ENCODE results near the gene CRB3.

The CRB3 gene

DNA sequence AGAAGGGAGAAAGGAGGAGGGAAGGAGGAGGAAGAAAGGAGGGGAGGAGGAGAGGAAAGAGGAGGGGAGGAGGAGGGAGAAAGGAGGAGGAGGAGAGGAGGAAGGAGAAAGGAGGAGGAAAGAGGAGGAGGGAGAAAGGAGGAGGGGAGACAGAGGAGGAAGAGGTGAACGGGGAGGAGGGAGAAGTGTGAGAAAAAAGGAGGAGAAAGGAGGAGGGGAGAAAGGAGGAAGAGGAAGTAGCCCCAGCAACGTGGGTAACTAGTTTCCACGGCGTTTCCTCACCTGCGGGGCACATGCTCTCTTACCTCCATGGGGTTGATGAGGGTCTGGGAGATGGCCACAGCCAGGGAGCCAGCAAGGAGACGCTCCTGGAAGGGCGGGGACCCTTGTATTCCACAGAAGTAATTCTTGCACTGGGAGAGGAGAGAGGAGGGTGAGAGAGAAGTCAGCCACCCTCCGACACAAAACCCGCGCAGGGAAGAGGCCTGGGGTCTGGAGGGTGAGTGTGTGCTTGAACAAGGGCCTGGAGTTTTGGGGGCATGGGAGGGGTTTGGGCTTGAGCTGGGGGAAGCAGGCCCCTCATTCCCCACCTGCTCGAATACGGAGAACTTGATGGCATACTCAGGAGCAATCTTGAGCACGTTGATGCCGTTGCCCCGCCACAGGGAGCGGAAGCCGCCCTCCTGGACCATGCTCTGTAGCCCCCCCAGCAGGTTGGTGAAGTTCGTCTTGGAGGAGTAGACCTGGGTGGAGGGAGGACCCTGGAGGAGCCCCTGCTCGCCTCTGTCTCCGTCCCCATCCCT lies 34.5 kb upstream of the CRB3 start:
- intact Hi-C loops (cut with DNase I) = no loop called here
- peak in 1 of 42 donors; percentile 2 for DNase-seq

- intact Hi-C loops (cut with DNase I) = no loop called here
- no peak for DNase-seq
Observed at GRCh38 chr19:6431891-6432290, 32.2 kb upstream of the CRB3 start.

DNA sequence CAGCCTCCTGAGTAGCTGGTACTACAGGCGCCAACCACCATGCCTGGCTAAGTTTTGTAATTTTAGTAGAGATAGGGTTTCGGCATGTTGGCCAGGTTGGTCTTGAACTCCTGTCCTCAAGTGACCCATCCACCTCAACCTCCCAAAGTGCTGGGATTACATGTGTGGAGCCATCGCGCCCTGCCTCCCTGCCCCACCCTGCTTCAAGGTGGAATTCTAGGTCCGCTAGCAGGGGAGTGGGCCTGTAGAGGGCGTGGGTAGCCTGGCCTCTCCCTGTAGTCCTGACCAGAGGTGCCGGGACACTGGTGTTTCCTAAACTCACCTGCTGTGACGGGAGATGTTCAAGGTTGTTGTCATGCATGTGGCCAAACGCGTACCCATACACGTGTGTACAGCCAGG lies 30.9 kb upstream of the CRB3 start:
- no peak for DNase-seq
- intact Hi-C loops (cut with DNase I) = no loop called here

DNA sequence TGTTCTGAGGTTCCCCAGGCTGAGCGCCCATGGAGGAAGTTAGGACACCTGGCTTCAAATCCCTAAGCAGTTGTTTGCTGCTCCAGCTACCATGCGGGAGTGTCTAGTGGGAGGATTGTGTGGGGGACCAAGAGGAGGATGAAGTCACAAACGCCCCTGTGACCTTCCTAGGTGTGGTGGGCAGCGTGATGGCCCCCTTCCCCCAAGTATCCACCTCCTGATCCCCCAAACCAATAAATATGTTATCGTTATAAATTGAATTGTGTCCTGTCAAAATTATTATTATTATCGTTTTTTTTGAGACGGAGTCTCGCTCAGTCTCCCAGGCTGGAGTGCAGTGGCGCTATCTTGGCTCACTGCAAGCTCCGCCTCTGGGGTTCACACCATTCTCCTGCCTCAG lies 30.4 kb upstream of the CRB3 start, which contains the start of gene SLC25A41:
Gene SLC25A41, minus strand, starts transcription at position 101 of the 400 bp plus-strand sequence. Its CDS starts 70 bp downstream, at position 31.
- no peak for DNase-seq
- intact Hi-C loops (cut with DNase I) = no loop called here

DNA sequence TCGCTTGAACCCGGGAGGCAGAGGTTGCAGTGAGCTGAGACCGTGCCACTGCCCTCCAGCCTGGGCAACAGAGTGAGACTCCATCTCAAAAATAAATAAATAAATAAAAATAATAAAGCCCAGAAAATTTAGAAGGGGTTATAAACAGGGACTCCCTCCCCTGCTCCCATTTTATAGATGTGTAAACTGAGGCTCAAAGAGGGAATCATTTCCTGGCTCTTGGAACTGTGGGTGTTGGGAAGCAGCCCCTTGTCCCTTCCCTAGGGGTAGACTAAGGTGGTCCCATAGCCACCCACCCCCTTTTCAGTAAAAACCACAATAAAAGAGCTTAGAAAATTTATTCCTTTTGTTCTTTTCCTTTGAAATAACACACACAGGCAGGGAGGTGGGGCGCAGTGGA lies 24.3 kb upstream of the CRB3 start:
- no peak for DNase-seq
- intact Hi-C loops (cut with DNase I) = no loop called here

GRCh38 chr19:6440905-6441304 lies 23.2 kb upstream of the CRB3 start:
- intact Hi-C loops (cut with DNase I) = no loop called here

DNA sequence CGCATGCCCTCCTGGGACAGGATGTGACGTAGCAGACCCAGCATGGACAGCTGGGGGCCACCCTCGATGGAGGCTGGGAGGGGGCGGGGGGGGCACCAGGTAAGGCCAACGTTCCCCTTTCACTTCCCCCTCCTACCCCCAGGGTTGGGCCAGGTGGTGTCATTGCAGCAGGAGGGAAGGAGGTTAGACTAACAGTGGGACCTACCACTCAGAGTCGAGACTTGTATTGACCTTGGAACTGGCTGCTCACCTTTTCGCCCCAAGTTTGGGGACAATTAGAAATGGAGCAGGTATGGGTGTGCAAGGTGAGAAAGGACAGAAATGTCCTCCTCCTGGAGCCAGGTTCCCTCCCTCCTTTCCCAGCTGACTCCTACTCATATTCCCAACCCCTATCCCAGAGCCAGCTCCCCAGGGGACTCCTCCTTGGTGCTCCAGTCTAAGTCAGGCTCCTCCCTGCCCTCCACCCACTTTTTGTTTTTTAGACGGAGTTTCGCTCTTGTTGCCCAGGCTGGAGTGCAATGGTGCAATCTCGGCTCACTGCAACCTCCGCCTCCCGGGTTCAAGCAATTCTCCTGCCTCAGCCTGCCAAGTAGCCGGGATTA lies 21.9 kb upstream of the CRB3 start:
- intact Hi-C loops (cut with DNase I) = no loop called here
- DNase-seq = no peak

More at GRCh38 chr19:6440905-6441304, 23.2 kb upstream of the CRB3 start:
- peak in 8 of 42 donors; percentile 19 to 66 (median 48) for DNase-seq

GRCh38 chr19:6443986-6444385 lies 20.1 kb upstream of the CRB3 start:
- intact Hi-C loops (cut with DNase I) = no loop called here
- no peak for DNase-seq

DNA sequence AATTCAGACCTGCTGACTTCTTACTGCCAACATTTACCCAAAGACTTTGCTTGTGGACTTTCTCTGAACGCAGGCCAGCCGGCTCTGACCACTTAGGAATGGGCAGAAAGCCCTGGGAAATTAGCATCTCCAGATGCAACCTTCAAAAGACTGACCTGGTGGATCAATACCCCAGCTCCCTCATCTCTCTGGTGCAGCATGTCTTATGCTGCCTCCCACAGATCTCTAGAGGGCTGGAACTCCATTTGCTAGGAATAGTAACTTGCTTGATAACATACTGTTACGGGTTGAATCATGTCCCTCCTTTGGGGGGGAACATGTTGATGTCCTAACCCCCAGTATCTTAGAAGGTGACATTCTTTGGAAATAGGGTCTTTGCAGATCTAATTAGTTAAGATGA lies 17.6 kb upstream of the CRB3 start:
- intact Hi-C loops (cut with DNase I) = no loop called here
- no peak for DNase-seq

DNA sequence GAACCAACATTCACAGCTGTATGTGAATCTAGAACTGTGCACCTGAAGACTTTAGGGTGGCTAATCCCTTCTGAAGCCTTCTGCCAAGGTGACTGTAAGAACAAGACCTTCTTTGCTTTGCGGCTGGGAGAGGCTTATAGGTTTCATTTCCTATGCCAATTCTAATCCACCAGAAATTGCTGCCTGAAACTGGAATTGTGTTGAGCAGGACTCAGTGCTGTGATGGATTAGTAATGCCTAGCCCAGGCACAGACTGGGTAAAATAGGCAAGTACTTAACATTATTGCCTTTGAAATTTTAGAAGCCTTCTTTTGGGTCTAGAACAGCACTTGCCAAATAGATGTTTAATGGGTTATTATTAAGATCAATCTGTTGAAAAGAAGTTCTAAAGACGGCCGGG lies 16.0 kb upstream of the CRB3 start:
- intact Hi-C loops (cut with DNase I) = no loop called here

DNA sequence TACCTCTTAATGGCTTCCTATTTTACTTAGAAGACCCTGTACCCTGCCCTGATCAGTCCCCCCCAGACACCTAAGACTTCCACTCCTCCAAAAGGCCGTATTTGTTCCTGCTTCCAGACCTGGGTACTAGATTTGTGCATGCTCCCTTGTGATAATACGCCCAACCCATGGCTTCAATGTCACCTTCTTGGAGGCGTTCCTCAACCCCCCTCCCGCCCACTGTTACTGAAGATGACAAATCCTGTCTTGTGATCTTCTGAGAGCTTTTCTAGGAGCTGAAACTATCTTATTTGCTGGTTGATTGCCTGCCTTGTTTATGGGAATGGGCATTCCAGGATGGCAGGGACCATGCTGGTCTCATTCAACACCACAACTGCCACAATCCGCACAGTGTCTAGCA lies 13.9 kb upstream of the CRB3 start:
- peak in 38 of 42 donors; percentile 24 to 90 (median 64) for DNase-seq
- intact Hi-C loops (cut with DNase I) = no loop called here

More for the DNA sequence above, 16.0 kb upstream of the CRB3 start:
- no peak for DNase-seq

DNA sequence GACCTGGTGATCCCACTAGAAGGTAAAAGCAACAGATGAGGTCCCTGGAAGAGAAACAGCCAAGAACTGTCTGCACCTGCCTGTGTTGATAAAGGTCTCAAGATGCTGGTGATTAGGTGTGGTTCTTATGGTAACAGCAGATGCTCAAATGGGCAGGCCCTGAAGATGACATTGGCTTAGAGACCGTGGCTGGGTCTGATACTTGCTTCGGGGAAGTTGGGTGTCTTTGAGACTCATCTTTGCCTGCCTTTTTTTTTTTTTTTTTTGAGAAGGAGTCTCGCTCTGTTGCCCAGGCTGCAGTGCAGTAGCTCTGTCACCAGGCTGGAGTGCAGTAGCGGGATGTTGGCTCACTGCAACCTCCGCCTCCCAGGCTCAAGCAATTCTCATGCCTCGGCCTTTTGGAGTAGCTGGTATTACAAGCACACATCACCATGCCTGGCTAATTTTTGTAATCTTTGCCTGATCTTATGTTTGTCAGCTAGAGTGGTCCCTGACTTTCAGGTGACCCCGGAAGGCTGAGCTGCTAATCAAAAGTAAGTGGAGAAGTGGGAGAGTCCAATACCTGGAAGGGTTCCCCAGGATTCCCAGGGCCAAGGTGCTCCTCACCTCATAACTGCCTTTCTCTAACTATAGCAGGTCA lies 12.4 kb upstream of the CRB3 start:
- DNase-seq = no peak
- intact Hi-C loops (cut with DNase I) = no loop called here

GRCh38 chr19:6452223-6452614 lies 11.9 kb upstream of the CRB3 start:
- intact Hi-C loops (cut with DNase I) = no loop called here
- no peak for DNase-seq

- intact Hi-C loops (cut with DNase I) = no loop called here
- no peak for DNase-seq
Observed at GRCh38 chr19:6452899-6453298, 11.2 kb upstream of the CRB3 start.

GRCh38 chr19:6453951-6454565 lies 10.0 kb upstream of the CRB3 start:
- intact Hi-C loops (cut with DNase I) = no loop called here
- DNase-seq = no peak

GRCh38 chr19:6455924-6456323 lies 8.1 kb upstream of the CRB3 start:
- peak in 32 of 42 donors; percentile 17 to 78 (median 49) for DNase-seq
- intact Hi-C loops (cut with DNase I) = no loop called here

GRCh38 chr19:6457958-6458694 lies 5.9 kb upstream of the CRB3 start:
- intact Hi-C loops (cut with DNase I) = no loop called here
- DNase-seq = peak in 38 of 42 donors; percentile 29 to 87 (median 52)

GRCh38 chr19:6458695-6459261 lies 5.3 kb upstream of the CRB3 start:
- peak in 4 of 42 donors; percentile 16 to 40 (median 30) for DNase-seq
- intact Hi-C loops (cut with DNase I) = no loop called here

Data from head of caudate nucleus (tissue), 42 donors.